Panc1 (cell line): ENCODE measurements around the gene FUBP3. TPM values are rescaled to one million over a fixed set of nuclear protein-coding genes. Genes with fewer than 3 reads are reported as not detected.

Source experiments
- ATAC-seq: fragments of 200-7000 bp; cut with Tn5 transposase; 2 replicates; pipeline ENCODE4 v1.9.1; 2020; ENCODE audit warnings: mild to moderate bottlenecking, moderate library complexity
- BruUV-seq: library from RNA; stranded (reverse); fragments of 400-500 nt; replicated peaks from 2 replicates; lab custom pipeline; 2021; lab: Mats Ljungman, UMichigan
- CTCF ChIA-PET: fragments of 300-600 bp; sonication (Branson Sonifier 250); formaldehyde crosslinking; loops from one replicate; lab custom pipeline; 2022; ENCODE audit warnings: antibody characterized with exemption; lab: Charles Lee
- POLR2A ChIA-PET: fragments of 300-600 bp; sonication (Branson Sonifier 250); formaldehyde crosslinking; loops from one replicate; lab custom pipeline; 2022; ENCODE audit warnings: antibody characterized with exemption; lab: Charles Lee
- DNase-seq: peaks from one replicate; pipeline ENCODE4 v3.0.0-alpha.2; 2010; ENCODE audit warnings: low read depth, low spot score
- H3K27ac ChIP-seq: 2 replicates; pipeline ENCODE4 v1.5.1; 2011; ENCODE audit warnings: mild to moderate bottlenecking, low read length, inconsistent platforms
- H3K27me3 ChIP-seq: fragments of 200-500 bp; sonication (Bioruptor generic); 2 replicates; pipeline ENCODE4 v1.6.0; 2014; ENCODE audit warnings: low read length, inconsistent platforms; ENCODE audit not compliant: control insufficient read depth, insufficient read depth
- H3K36me3 ChIP-seq: fragments of 200-500 bp; sonication (Bioruptor generic); 2 replicates; pipeline ENCODE4 v1.5.1; 2014; ENCODE audit warnings: inconsistent platforms, mild to moderate bottlenecking, low read length, moderate library complexity; ENCODE audit not compliant: control insufficient read depth, insufficient read depth
- H3K4me1 ChIP-seq: 2 replicates; pipeline ENCODE4 v1.5.1; 2011; ENCODE audit warnings: inconsistent platforms, mild to moderate bottlenecking, low read length, moderate library complexity; ENCODE audit not compliant: control insufficient read depth, insufficient read depth
- H3K4me3 ChIP-seq, 2 experiments: 2 replicates each; pipeline ENCODE4 v1.5.1; 2011 to 2012; ENCODE audit warnings: low read depth in 2 of 2, low read length in 2 of 2, mild to moderate bottlenecking in 2 of 2, inconsistent platforms in 1 of 2, moderate library complexity in 1 of 2
- H3K9me3 ChIP-seq: fragments of 200-500 bp; sonication (Bioruptor generic); 2 replicates; pipeline ENCODE4 v1.5.1; 2014; ENCODE audit warnings: low read depth, mild to moderate bottlenecking, inconsistent platforms, low read length, moderate library complexity; ENCODE audit not compliant: control insufficient read depth, insufficient read depth
- CTCF ChIP-seq: fragments of 450-650 bp; IDR thresholded peaks from 2 replicates; pipeline ENCODE4 v1.5.1; 2017; ENCODE audit warnings: mild to moderate bottlenecking
- POLR2AphosphoS5 ChIP-seq: IDR thresholded peaks from 2 replicates; pipeline ENCODE4 v1.6.1; 2012; ENCODE audit warnings: mild to moderate bottlenecking, low read depth, low read length, moderate library complexity
- REST ChIP-seq, 2 experiments: IDR thresholded peaks; 2 replicates each; pipeline ENCODE4 v1.6.1; 2011 to 2012; ENCODE audit warnings: low read depth in 2 of 2, control low read depth in 1 of 2, low read length in 1 of 2, mild to moderate bottlenecking in 1 of 2, moderate library complexity in 1 of 2; ENCODE audit not compliant: insufficient read depth in 1 of 2
- SIN3A ChIP-seq: IDR thresholded peaks from 2 replicates; pipeline ENCODE4 v1.6.1; 2012; ENCODE audit warnings: low read depth, mild to moderate bottlenecking, low read length, moderate library complexity, borderline replicate concordance; ENCODE audit not compliant: insufficient read depth
- TCF7L2 ChIP-seq: IDR thresholded peaks from 2 replicates; pipeline ENCODE4 v1.6.1; 2011; ENCODE audit warnings: mild to moderate bottlenecking, low read depth, low read length, inconsistent platforms
- in situ Hi-C: cut with HindIII; loops from 2 replicates; pipeline ENCODE4 v1.10.0; 2016; ENCODE audit warnings: low sequenced_read_pairs, low pct_unique_long_range_greater_than_20kb
- intact Hi-C: fragments of 100-400 bp; cut with micrococcal nuclease; formaldehyde crosslinking; loops from one replicate; pipeline ENCODE4 v1.10.0; 2022; ENCODE audit not compliant: unreplicated experiment
- total RNA-seq: library from RNA; stranded (reverse); gene quantifications from one replicate; pipeline ENCODE4 v1.2.1, GENCODE V29; 2021; ENCODE audit not compliant: unreplicated experiment

Gene FUBP3
- total RNA-seq, 1 experiment from 2014 or later = 46.6 TPM

DNA sequence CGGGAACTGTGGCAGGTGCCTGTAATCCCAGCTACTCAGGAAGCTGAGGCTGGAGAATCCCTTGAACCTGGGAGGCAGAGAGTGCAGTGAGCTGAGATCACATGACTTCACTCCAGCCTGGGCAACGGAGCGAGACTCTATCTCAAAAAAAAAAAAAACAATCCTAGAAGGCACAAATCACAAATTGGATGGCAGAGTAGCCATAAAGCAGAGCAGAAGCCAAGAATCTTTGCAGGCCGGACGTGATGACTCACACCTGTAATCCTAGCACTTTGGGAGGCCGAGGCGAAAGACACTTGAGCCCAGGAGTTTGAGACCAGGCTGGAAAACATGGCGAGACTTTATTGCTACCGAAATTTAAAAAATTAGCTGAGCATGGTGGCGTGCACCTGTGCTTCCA lies 9.2 kb upstream of the FUBP3 start:
- ChIA-PET CTCF (interaction anchor here (0.5 kb wide), 1 partner anchor 17 kb away, joined by 7 read pairs; no protein-coding TSS in a partner anchor), POLR2A (no interaction called here)
- H3K27ac ChIP-seq = no peak overlapping the region
- H3K27me3 ChIP-seq = no peaks in the 10 kb centered on the region
- H3K36me3 ChIP-seq = no peaks in the 10 kb centered on the region
- TF ChIP-seq TCF7L2 (no peak), REST (IDR thresholded peaks at IDR 0.05; ENCODE audit: insufficient read depth in 1 of 2, low read depth in 2 of 2, low read length in 1 of 2) (no peak), POLR2AphosphoS5 (no peak), SIN3A (no peak), CTCF (no peak)
- no peaks in the 10 kb centered on the region for H3K4me1 ChIP-seq
- no TSS peak for BruUV-seq
- intact Hi-C loops = no loop called here
- no peaks in the 10 kb centered on the region for H3K9me3 ChIP-seq
- DNase-seq (no peak), ATAC-seq (0 out of 2 replicates have a peak, but pooled peaks have one; percentile 34)
- in situ Hi-C loops = no loop called here
- no peak overlapping the region for H3K4me3 ChIP-seq

DNA sequence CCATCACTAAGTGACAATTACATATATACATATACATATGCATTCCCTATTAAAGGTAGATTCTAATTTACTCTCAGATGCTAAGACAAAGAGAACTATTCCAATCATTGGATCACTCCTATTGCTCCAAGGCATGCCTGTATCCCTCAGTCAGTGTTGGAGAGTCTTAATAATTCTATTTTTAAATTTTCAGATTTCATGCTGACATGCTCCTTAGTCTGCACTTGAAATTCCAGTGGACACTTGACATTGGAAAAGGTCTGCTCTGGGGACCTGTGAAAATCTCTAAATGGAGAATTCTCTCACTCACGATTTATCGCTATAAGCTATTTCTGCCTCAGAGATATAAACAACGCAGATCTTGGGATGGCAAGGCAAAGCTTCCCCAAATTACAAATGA lies 3.9 kb upstream of the FUBP3 start:
- DNase-seq (no peak), ATAC-seq (no peak)
- CTCF ChIA-PET = no interaction called here
- peaks cover 2% of the 10 kb centered on the region; the same call in 1 of the 2 replicates for H3K36me3 ChIP-seq
- POLR2A ChIA-PET = no interaction called here
- no peak overlapping the region for H3K4me3 ChIP-seq
- no peak overlapping the region for H3K27ac ChIP-seq
- intact Hi-C loops = no loop called here
- no peak for TF ChIP-seq TCF7L2
- no peak for TF ChIP-seq SIN3A
- TF ChIP-seq CTCF = no peak
- TF ChIP-seq REST (IDR thresholded peaks at IDR 0.05; ENCODE audit: insufficient read depth in 1 of 2, low read depth in 2 of 2, low read length in 1 of 2) = no peak
- TF ChIP-seq POLR2AphosphoS5 = no peak
- H3K9me3 ChIP-seq = no peaks in the 10 kb centered on the region
- H3K27me3 ChIP-seq = no peaks in the 10 kb centered on the region
- H3K4me1 ChIP-seq = peaks cover 2% of the 10 kb centered on the region
- no TSS peak for BruUV-seq
- in situ Hi-C loops = no loop called here
